Keratinocyte (primary cell): Measurements from ENCODE around the gene DDA1. TPM values are rescaled to one million over a fixed set of nuclear protein-coding genes. Genes with fewer than 3 reads are reported as not detected.
A peak's percentile ranks its signal among the peaks of the same experiment; 100 is the strongest.

ENCODE experiments used
- DNase-seq: peaks from one replicate; pipeline ENCODE4 v3.0.0-alpha.2; 2011; ENCODE audit warnings: low read depth, missing footprints, low spot score
- FAIRE-seq: peaks from 2 replicates; lab custom pipeline; 2011; peaks lifted over from hg19 to GRCh38; lab: Jason Lieb, UNC
- H2AFZ ChIP-seq: 2 replicates; pipeline ENCODE4 v1.6.0; 2012; ENCODE audit warnings: low read length, control low read depth, inconsistent platforms; ENCODE audit not compliant: control insufficient read depth
- H3K27ac ChIP-seq: 2 replicates; pipeline ENCODE4 v1.5.1; 2011; ENCODE audit warnings: low read length; ENCODE audit not compliant: control insufficient read depth, insufficient read depth
- H3K27me3 ChIP-seq: 3 replicates; pipeline ENCODE4 v1.6.0; 2011; ENCODE audit warnings: low read length; ENCODE audit not compliant: control insufficient read depth, insufficient read depth; ENCODE audit errors: extremely low read depth
- H3K36me3 ChIP-seq, 2 experiments: 2 replicates in 1 of 2; 3 replicates in 1 of 2; pipeline ENCODE4 v1.5.1; 2011; ENCODE audit warnings: low read length in 2 of 2, mild to moderate bottlenecking in 1 of 2; ENCODE audit not compliant: control insufficient read depth in 2 of 2, insufficient read depth in 2 of 2; ENCODE audit errors: extremely low read depth in 1 of 2
- H3K4me1 ChIP-seq: 3 replicates; pipeline ENCODE4 v1.5.1; 2011; ENCODE audit warnings: low read length; ENCODE audit not compliant: control insufficient read depth, insufficient read depth; ENCODE audit errors: extremely low read depth
- H3K4me2 ChIP-seq: 3 replicates; pipeline ENCODE4 v1.6.0; 2011; ENCODE audit warnings: low read depth, low read length; ENCODE audit not compliant: control insufficient read depth, insufficient read depth; ENCODE audit errors: extremely low read depth
- H3K4me3 ChIP-seq, 3 experiments: fragments of 200-600 bp in 1 of 3; sonication (generic) in 1 of 3; 2 replicates in 2 of 3; 3 replicates in 1 of 3; pipeline ENCODE4 v1.5.1; 2011 to 2016; ENCODE audit warnings: low read length in 3 of 3, mild to moderate bottlenecking in 3 of 3, control low read depth in 2 of 3, inconsistent platforms in 1 of 3, low read depth in 1 of 3, mixed read lengths in 1 of 3, mixed run types in 1 of 3, moderate library complexity in 1 of 3; ENCODE audit not compliant: control insufficient read depth in 2 of 3, insufficient read depth in 2 of 3; ENCODE audit errors: extremely low read depth in 1 of 3
- H3K79me2 ChIP-seq: 2 replicates; pipeline ENCODE4 v1.6.0; 2012; ENCODE audit warnings: low read length; ENCODE audit not compliant: control insufficient read depth, insufficient read depth
- H3K9ac ChIP-seq: 3 replicates; pipeline ENCODE4 v1.6.0; 2011; ENCODE audit warnings: low read length; ENCODE audit not compliant: control insufficient read depth, insufficient read depth; ENCODE audit errors: extremely low read depth
- H3K9me1 ChIP-seq: 3 replicates; pipeline ENCODE4 v1.6.0; 2011; ENCODE audit warnings: low read length; ENCODE audit not compliant: control insufficient read depth, insufficient read depth; ENCODE audit errors: extremely low read depth
- H3K9me3 ChIP-seq: 2 replicates; pipeline ENCODE4 v1.5.1; 2012; ENCODE audit warnings: low read depth, low read length; ENCODE audit not compliant: control insufficient read depth
- H4K20me1 ChIP-seq: 3 replicates; pipeline ENCODE4 v1.6.0; 2011; ENCODE audit warnings: low read length; ENCODE audit not compliant: control insufficient read depth, insufficient read depth; ENCODE audit errors: extremely low read depth
- CTCF ChIP-seq, 3 experiments: IDR thresholded peaks in 1 of 3; conservative IDR thresholded peaks in 1 of 3; optimal IDR thresholded peaks in 1 of 3; 2 replicates in 2 of 3; 3 replicates in 1 of 3; pipeline versions ENCODE3 to v1.5.1; 2011; ENCODE audit warnings: low read length in 3 of 3, mild to moderate bottlenecking in 3 of 3, moderate library complexity in 2 of 3, control low read depth in 1 of 3, inconsistent platforms in 1 of 3; ENCODE audit not compliant: insufficient read depth in 2 of 3; ENCODE audit errors: extremely low read depth in 1 of 3
- EZH2 ChIP-seq: IDR thresholded peaks from one replicate; pipeline ENCODE4 v1.6.1; 2012; ENCODE audit warnings: inconsistent platforms, mild to moderate bottlenecking, low read length, moderate library complexity
- dilution Hi-C: fragments of 300-500 bp; cut with MboI; formaldehyde crosslinking; loops from one replicate; pipeline ENCODE4 v1.7.0; 2020; ENCODE audit warnings: low sequenced_read_pairs; ENCODE audit not compliant: extremely low pct_ligation_motif_present
- polyA plus RNA-seq, 5 experiments: library from polyadenylated mRNA; depleted of rRNA in 3 of 5; stranded (reverse) in 3 of 5; stranded (forward) in 1 of 5; unstranded in 1 of 5; fragments of >200 nt; gene quantifications; 1 replicate in 1 of 5; 2 replicates in 3 of 5; 3 replicates in 1 of 5; pipeline versions ENCODE4 v1.2.1 to v1.2.3, GENCODE V29; 2011 to 2012; ENCODE audit warnings: missing spikeins in 2 of 5, low read depth in 1 of 5, low replicate concordance in 1 of 5

The DDA1 gene
- polyA plus RNA-seq, 1 donor (not counting 4 experiments of a cell fraction or from before 2014, with no cell fraction given): 59.4 TPM

DNA sequence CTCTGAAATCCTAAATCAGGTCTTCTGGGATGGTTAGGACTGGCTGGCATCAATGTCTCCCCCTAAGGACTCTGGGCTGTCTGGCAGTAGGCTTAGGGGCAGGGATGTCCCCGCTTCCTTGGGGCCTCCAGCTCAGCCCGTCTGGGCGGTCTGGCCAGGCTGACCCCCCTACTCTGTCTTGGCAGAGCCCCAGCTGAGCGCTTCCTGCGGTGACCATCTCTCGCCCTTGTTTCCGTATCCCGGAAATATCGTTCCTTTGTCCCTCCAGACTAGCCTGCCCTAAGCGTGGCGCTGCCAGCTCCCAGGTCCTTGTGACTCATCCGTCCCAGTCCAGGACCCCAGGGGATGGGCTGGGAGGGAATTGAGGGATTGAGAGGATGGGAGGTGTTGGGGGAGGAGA is 39.3 kb downstream of the DDA1 start:
- TF ChIP-seq EZH2 (no peak), CTCF (optimal IDR thresholded peaks at IDR 0.05 in 1 of 3, IDR thresholded peaks at IDR 0.05 in 1 of 3, conservative IDR thresholded peaks at IDR 0.05 in 1 of 3; ENCODE audit: extremely low read depth in 1 of 3, insufficient read depth in 2 of 3, low read length in 3 of 3) (no peak)
- no peaks in the 10 kb centered on the region for H3K36me3 ChIP-seq
- peaks cover 6% of the 10 kb centered on the region for H3K4me1 ChIP-seq
- no peak overlapping the region for H3K27ac ChIP-seq
- no peaks in the 10 kb centered on the region for H3K27me3 ChIP-seq
- H3K4me2 ChIP-seq: peak overlapping the region; percentile 60
- no peak overlapping the region for H3K4me3 ChIP-seq
- no peaks in the 10 kb centered on the region for H4K20me1 ChIP-seq
- no peak overlapping the region for H3K9ac ChIP-seq
- H3K9me1 ChIP-seq: no peaks in the 10 kb centered on the region
- FAIRE-seq: peak; percentile 60
- peak overlapping the region; percentile 48 for H2AFZ ChIP-seq
- dilution Hi-C loops: no loop called here
- DNase-seq: no peak
- H3K9me3 ChIP-seq: no peaks in the 10 kb centered on the region
- H3K79me2 ChIP-seq: no peaks in the 10 kb centered on the region

GRCh38 chr19:17351815-17352435 is 42.6 kb downstream of the DDA1 start:
- Histone ChIP-seq H3K4me2 (no peak overlapping the region), H4K20me1 (no peaks in the 10 kb centered on the region), H3K27me3 (no peaks in the 10 kb centered on the region), H3K9me1 (no peaks in the 10 kb centered on the region), H3K9me3 (no peaks in the 10 kb centered on the region), H3K36me3 (no peaks in the 10 kb centered on the region), H3K27ac (no peak overlapping the region), H3K79me2 (no peaks in the 10 kb centered on the region), H3K9ac (no peak overlapping the region), H3K4me1 (peaks cover 6% of the 10 kb centered on the region), H2AFZ (no peak overlapping the region), H3K4me3 (no peak overlapping the region)
- FAIRE-seq: no peak
- TF ChIP-seq EZH2 (no peak), CTCF (optimal IDR thresholded peaks at IDR 0.05 in 1 of 3, IDR thresholded peaks at IDR 0.05 in 1 of 3, conservative IDR thresholded peaks at IDR 0.05 in 1 of 3; ENCODE audit: extremely low read depth in 1 of 3, insufficient read depth in 2 of 3, low read length in 3 of 3) (no peak)
- no peak for DNase-seq
- dilution Hi-C loops: no loop called here
